Activated CD4-positive, alpha-beta memory T cell treated with anti-CD3 and anti-CD28 coated beads, Interleukin-2, amount 10 ng/mL, durations not matched to agents 7 days and 5 days (primary cell): ENCODE data around the gene SOX6. TPM values are rescaled to one million over a fixed set of nuclear protein-coding genes. Genes with fewer than 3 reads are reported as not detected.

Experiments
- CTCF ChIA-PET: fragments of 350-600 bp; sonication (Branson Sonifier 250); formaldehyde crosslinking; loops from one replicate; lab custom pipeline; 2021; ENCODE audit warnings: antibody characterized with exemption, inconsistent platforms; lab: Charles Lee
- POLR2A ChIA-PET: fragments of 350-600 bp; sonication (Branson Sonifier 250); formaldehyde crosslinking; loops from one replicate; lab custom pipeline; 2021; ENCODE audit warnings: antibody characterized with exemption; lab: Charles Lee
- DNase-seq: peaks from one replicate; pipeline ENCODE4 v3.0.0-alpha.2; 2020
- H3K27ac Mint-ChIP-seq: one replicate; pipeline ENCODE4 v1.8.0; 2021; ENCODE audit warnings: mild to moderate bottlenecking, mixed read lengths
- H3K27me3 Mint-ChIP-seq: one replicate; pipeline ENCODE4 v1.8.0; 2021; ENCODE audit warnings: mixed read lengths
- H3K36me3 Mint-ChIP-seq: one replicate; pipeline ENCODE4 v1.8.0; 2021; ENCODE audit warnings: low read depth, mixed read lengths
- H3K4me1 Mint-ChIP-seq: one replicate; pipeline ENCODE4 v1.8.0; 2021; ENCODE audit warnings: mixed read lengths
- H3K4me3 Mint-ChIP-seq: one replicate; pipeline ENCODE4 v1.8.0; 2021; ENCODE audit warnings: mild to moderate bottlenecking, mixed read lengths
- H3K9me3 Mint-ChIP-seq: one replicate; pipeline ENCODE4 v1.8.0; 2021; ENCODE audit warnings: mixed read lengths
- total RNA-seq, 2 experiments: library from RNA; stranded (reverse); gene quantifications; one replicate each; pipeline ENCODE4 v1.2.3, GENCODE V29; 2021

Gene SOX6
- total RNA-seq, 2 experiments from 2014 or later: not detected

GRCh38 chr11:16059332-16059731, 297.0 kb downstream of the SOX6 start:
- H3K4me3 Mint-ChIP-seq: no peak overlapping the region
- ChIA-PET CTCF (no interaction called here), POLR2A (no interaction called here)
- H3K27ac Mint-ChIP-seq: no peak overlapping the region
- H3K36me3 Mint-ChIP-seq: no peaks in the 10 kb centered on the region
- DNase-seq: no peak
- H3K27me3 Mint-ChIP-seq: no peaks in the 10 kb centered on the region
- no peaks in the 10 kb centered on the region for H3K4me1 Mint-ChIP-seq
- H3K9me3 Mint-ChIP-seq: peaks cover 1% of the 10 kb centered on the region

GRCh38 chr11:16058671-16059070, 297.7 kb downstream of the SOX6 start:
- Mint-ChIP-seq H3K4me1 (no peaks in the 10 kb centered on the region), H3K4me3 (no peak overlapping the region), H3K9me3 (peaks cover 1% of the 10 kb centered on the region), H3K36me3 (no peaks in the 10 kb centered on the region), H3K27me3 (no peaks in the 10 kb centered on the region), H3K27ac (no peak overlapping the region)
- POLR2A ChIA-PET: no interaction called here
- CTCF ChIA-PET: no interaction called here
- DNase-seq: no peak

- H3K4me3 Mint-ChIP-seq: no peak overlapping the region
- H3K9me3 Mint-ChIP-seq: peaks cover 4% of the 10 kb centered on the region
- no peak for DNase-seq
- no peaks in the 10 kb centered on the region for H3K4me1 Mint-ChIP-seq
- H3K27ac Mint-ChIP-seq: no peak overlapping the region
- H3K36me3 Mint-ChIP-seq: no peaks in the 10 kb centered on the region
- ChIA-PET POLR2A (no interaction called here), CTCF (no interaction called here)
- no peaks in the 10 kb centered on the region for H3K27me3 Mint-ChIP-seq
Observed at GRCh38 chr11:16052750-16053149, 303.6 kb downstream of the SOX6 start.

GRCh38 chr11:16049611-16050010, 306.7 kb downstream of the SOX6 start:
- Mint-ChIP-seq H3K27ac (no peak overlapping the region), H3K27me3 (no peaks in the 10 kb centered on the region), H3K4me3 (no peak overlapping the region), H3K4me1 (no peaks in the 10 kb centered on the region), H3K9me3 (peaks cover 4% of the 10 kb centered on the region), H3K36me3 (no peaks in the 10 kb centered on the region)
- DNase-seq: no peak
- ChIA-PET CTCF (no interaction called here), POLR2A (no interaction called here)

- no peaks in the 10 kb centered on the region for H3K4me1 Mint-ChIP-seq
- no peaks in the 10 kb centered on the region for H3K27me3 Mint-ChIP-seq
- no peak overlapping the region for H3K4me3 Mint-ChIP-seq
- no peak for DNase-seq
- POLR2A ChIA-PET: interaction anchor here (0.7 kb wide), 1 partner anchor 400 kb away, joined by 3 read pairs; no protein-coding TSS in a partner anchor
- no peaks in the 10 kb centered on the region for H3K36me3 Mint-ChIP-seq
- CTCF ChIA-PET: no interaction called here
- H3K9me3 Mint-ChIP-seq: no peaks in the 10 kb centered on the region
- H3K27ac Mint-ChIP-seq: no peak overlapping the region
Observed at GRCh38 chr11:16047073-16047472, 309.3 kb downstream of the SOX6 start.

GRCh38 chr11:16043617-16044016, 312.7 kb downstream of the SOX6 start:
- H3K27ac Mint-ChIP-seq: no peak overlapping the region
- H3K9me3 Mint-ChIP-seq: no peaks in the 10 kb centered on the region

GRCh38 chr11:16041207-16041606, 315.1 kb downstream of the SOX6 start:
- Mint-ChIP-seq H3K27ac (no peak overlapping the region), H3K9me3 (no peaks in the 10 kb centered on the region), H3K4me3 (no peak overlapping the region), H3K36me3 (no peaks in the 10 kb centered on the region), H3K4me1 (no peaks in the 10 kb centered on the region), H3K27me3 (no peaks in the 10 kb centered on the region)
- ChIA-PET POLR2A (no interaction called here), CTCF (no interaction called here)
- no peak for DNase-seq

More at GRCh38 chr11:16043617-16044016, 312.7 kb downstream of the SOX6 start:
- Mint-ChIP-seq H3K4me1 (no peaks in the 10 kb centered on the region), H3K4me3 (no peak overlapping the region), H3K27me3 (no peaks in the 10 kb centered on the region), H3K36me3 (no peaks in the 10 kb centered on the region)
- ChIA-PET CTCF (no interaction called here), POLR2A (no interaction called here)
- DNase-seq: no peak

- ChIA-PET POLR2A (no interaction called here), CTCF (no interaction called here)
- DNase-seq: no peak
- Mint-ChIP-seq H3K4me3 (no peak overlapping the region), H3K9me3 (no peaks in the 10 kb centered on the region), H3K27me3 (no peaks in the 10 kb centered on the region), H3K27ac (no peak overlapping the region), H3K36me3 (no peaks in the 10 kb centered on the region), H3K4me1 (no peaks in the 10 kb centered on the region)
Observed at GRCh38 chr11:16040151-16040550, 316.2 kb downstream of the SOX6 start.

GRCh38 chr11:16037179-16037578, 319.2 kb downstream of the SOX6 start:
- H3K4me3 Mint-ChIP-seq: no peak overlapping the region
- H3K27me3 Mint-ChIP-seq: no peaks in the 10 kb centered on the region
- ChIA-PET CTCF (no interaction called here), POLR2A (no interaction called here)
- no peaks in the 10 kb centered on the region for H3K36me3 Mint-ChIP-seq
- no peaks in the 10 kb centered on the region for H3K9me3 Mint-ChIP-seq
- no peak for DNase-seq
- no peak overlapping the region for H3K27ac Mint-ChIP-seq
- no peaks in the 10 kb centered on the region for H3K4me1 Mint-ChIP-seq

- DNase-seq: no peak
- H3K4me1 Mint-ChIP-seq: no peaks in the 10 kb centered on the region
- H3K36me3 Mint-ChIP-seq: no peaks in the 10 kb centered on the region
- H3K4me3 Mint-ChIP-seq: no peak overlapping the region
- H3K27ac Mint-ChIP-seq: no peak overlapping the region
- POLR2A ChIA-PET: no interaction called here
- CTCF ChIA-PET: no interaction called here
- H3K9me3 Mint-ChIP-seq: no peaks in the 10 kb centered on the region
- H3K27me3 Mint-ChIP-seq: no peaks in the 10 kb centered on the region
Observed at GRCh38 chr11:16036218-16036617, 320.1 kb downstream of the SOX6 start.

- Mint-ChIP-seq H3K27me3 (no peaks in the 10 kb centered on the region), H3K36me3 (no peaks in the 10 kb centered on the region), H3K4me3 (no peak overlapping the region), H3K27ac (no peak overlapping the region), H3K9me3 (no peaks in the 10 kb centered on the region), H3K4me1 (no peaks in the 10 kb centered on the region)
- ChIA-PET POLR2A (no interaction called here), CTCF (no interaction called here)
- no peak for DNase-seq
Observed at GRCh38 chr11:16034074-16034473, 322.3 kb downstream of the SOX6 start.

GRCh38 chr11:16032974-16033373, 323.4 kb downstream of the SOX6 start:
- Mint-ChIP-seq H3K27me3 (no peaks in the 10 kb centered on the region), H3K9me3 (no peaks in the 10 kb centered on the region), H3K27ac (no peak overlapping the region), H3K4me1 (no peaks in the 10 kb centered on the region), H3K36me3 (no peaks in the 10 kb centered on the region), H3K4me3 (no peak overlapping the region)
- CTCF ChIA-PET: no interaction called here
- POLR2A ChIA-PET: no interaction called here
- no peak for DNase-seq

- Mint-ChIP-seq H3K4me3 (no peak overlapping the region), H3K4me1 (no peaks in the 10 kb centered on the region), H3K27me3 (no peaks in the 10 kb centered on the region), H3K27ac (no peak overlapping the region), H3K9me3 (peaks cover 2% of the 10 kb centered on the region), H3K36me3 (no peaks in the 10 kb centered on the region)
- ChIA-PET CTCF (no interaction called here), POLR2A (no interaction called here)
- DNase-seq: no peak
Observed at GRCh38 chr11:16031210-16031609, 325.1 kb downstream of the SOX6 start.

GRCh38 chr11:16030664-16031063, 325.7 kb downstream of the SOX6 start:
- H3K27me3 Mint-ChIP-seq: no peaks in the 10 kb centered on the region

More at GRCh38 chr11:16030664-16031063, 325.7 kb downstream of the SOX6 start:
- Mint-ChIP-seq H3K4me1 (no peaks in the 10 kb centered on the region), H3K4me3 (no peak overlapping the region), H3K9me3 (peaks cover 2% of the 10 kb centered on the region), H3K36me3 (no peaks in the 10 kb centered on the region), H3K27ac (no peak overlapping the region)
- POLR2A ChIA-PET: no interaction called here
- CTCF ChIA-PET: no interaction called here
- no peak for DNase-seq
